ENCODE results near the gene SLC22A23. TPM values are rescaled to one million over a fixed set of nuclear protein-coding genes. Genes with fewer than 3 reads are reported as not detected.

The SLC22A23 gene
- total and polyA plus RNA-seq, 2 experiments from 2014 or later: 2.4 to 7.3 TPM

DNA sequence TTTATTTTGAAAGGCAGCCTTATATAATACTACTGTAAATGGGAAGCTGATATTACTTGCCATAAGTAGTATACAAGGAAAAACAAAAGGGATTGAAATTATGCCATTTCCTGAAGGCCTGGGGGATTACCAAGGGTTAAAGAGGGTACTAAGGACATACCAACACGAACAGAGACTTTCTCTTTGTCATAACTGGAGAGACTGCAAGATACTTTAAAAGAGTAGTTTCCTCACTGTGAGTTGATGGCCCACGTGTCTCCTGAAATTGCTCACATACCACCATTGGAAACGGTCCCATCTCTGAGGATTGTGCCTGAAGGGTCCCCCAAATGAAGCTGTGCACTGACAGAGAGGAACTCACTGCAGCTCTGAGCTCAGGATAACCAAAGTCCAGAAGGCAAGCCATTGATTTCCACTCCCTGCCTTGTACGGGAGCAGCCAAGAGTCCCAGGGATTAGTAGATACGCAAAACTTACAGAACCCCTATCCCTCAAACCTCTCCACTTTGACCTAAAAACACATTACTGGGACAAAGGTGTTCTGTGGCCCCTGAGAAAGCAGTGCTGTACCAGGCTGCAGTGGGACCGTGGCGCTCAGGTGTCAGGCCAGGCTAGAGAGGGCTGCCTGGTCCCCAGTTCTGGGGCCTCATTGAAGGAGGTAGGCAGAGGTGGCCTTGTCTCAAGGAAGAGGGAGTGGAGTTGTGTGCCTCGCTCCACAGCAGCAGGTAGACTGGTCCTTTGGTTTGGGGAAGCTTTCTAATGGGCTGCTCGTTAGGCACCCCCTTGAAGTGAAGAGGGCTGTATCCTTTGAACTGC lies 182.9 kb downstream of the SLC22A23 start:
- no peak overlapping the region for H3K9ac ChIP-seq
- no peaks in the 10 kb centered on the region for H3K9me2 ChIP-seq (ENCODE audit: insufficient read depth)
- no peaks in the 10 kb centered on the region for H3K27me3 ChIP-seq (replicated peaks; ENCODE audit: insufficient read depth)
- no peaks in the 10 kb centered on the region; the same call in 1 of the 2 replicates for H3F3A ChIP-seq (ENCODE audit: insufficient read depth)
- DNase-seq: no peak
- peaks cover 7% of the 10 kb centered on the region; the same call in 1 of the 2 replicates for H3K36me3 ChIP-seq (ENCODE audit: low read depth)
- H4K20me1 ChIP-seq (ENCODE audit: insufficient read depth): no peaks in the 10 kb centered on the region
- no peak overlapping the region for H2AFZ ChIP-seq
- no peaks in the 10 kb centered on the region for H3K4me1 ChIP-seq (ENCODE audit: insufficient read depth)
- TF ChIP-seq EZH2phosphoT487 (IDR thresholded peaks at IDR 0.05; ENCODE audit: insufficient read depth, low read depth): no peak
- no peak for TF ChIP-seq EZH2 (IDR thresholded peaks at IDR 0.05; ENCODE audit: insufficient read depth, poor library complexity, severe bottlenecking)
- no peaks in the 10 kb centered on the region for H3K9me3 ChIP-seq (ENCODE audit: low read depth)
- H3K27ac ChIP-seq: no peak overlapping the region
- in situ Hi-C loops (cut with MboI): loop anchor here (10.0 kb wide), 1 partner anchor 711 kb away; no protein-coding TSS in a partner anchor
- H3K79me2 ChIP-seq (ENCODE audit: insufficient read depth): peaks cover 5% of the 10 kb centered on the region; the same call in 1 of the 2 replicates
- H3K4me3 ChIP-seq: no peak overlapping the region
- H3K4me2 ChIP-seq (ENCODE audit: unreplicated experiment): no peak overlapping the region
- 79 to 83% methylated on average over 9 of the region's 9 CpGs for WGBS, 2 experiments (ENCODE audit: low coverage in 1 of 2, low lambda C conversion rate in 2 of 2, missing lambda C conversion rate in 2 of 2)

GRCh38 chr6:3272911-3273547 lies 183.8 kb downstream of the SLC22A23 start:
- H3F3A ChIP-seq (ENCODE audit: insufficient read depth): no peaks in the 10 kb centered on the region; the same call in 1 of the 2 replicates
- H3K4me2 ChIP-seq (ENCODE audit: unreplicated experiment): no peak overlapping the region
- no peak overlapping the region for H2AFZ ChIP-seq
- no peaks in the 10 kb centered on the region for H3K27me3 ChIP-seq (replicated peaks; ENCODE audit: insufficient read depth)
- no peaks in the 10 kb centered on the region for H3K4me1 ChIP-seq (ENCODE audit: insufficient read depth)
- H3K27ac ChIP-seq: no peak overlapping the region
- H3K36me3 ChIP-seq (ENCODE audit: low read depth): peaks cover 7% of the 10 kb centered on the region; the same call in 1 of the 2 replicates
- H3K9me2 ChIP-seq (ENCODE audit: insufficient read depth): no peaks in the 10 kb centered on the region
- peaks cover 5% of the 10 kb centered on the region; the same call in 1 of the 2 replicates for H3K79me2 ChIP-seq (ENCODE audit: insufficient read depth)
- no peak overlapping the region for H3K9ac ChIP-seq
- 93% methylated on average over 29 to 32 of the region's 32 CpGs for WGBS, 2 experiments (ENCODE audit: low coverage in 1 of 2, low lambda C conversion rate in 2 of 2, missing lambda C conversion rate in 2 of 2)
- no peaks in the 10 kb centered on the region for H4K20me1 ChIP-seq (ENCODE audit: insufficient read depth)
- no peak for DNase-seq
- no peak overlapping the region for H3K4me3 ChIP-seq
- H3K9me3 ChIP-seq (ENCODE audit: low read depth): no peaks in the 10 kb centered on the region
- no peak for TF ChIP-seq EZH2phosphoT487 (IDR thresholded peaks at IDR 0.05; ENCODE audit: insufficient read depth, low read depth)
- no peak for TF ChIP-seq EZH2 (IDR thresholded peaks at IDR 0.05; ENCODE audit: insufficient read depth, poor library complexity, severe bottlenecking)
- in situ Hi-C loops (cut with MboI): loop anchor here (10.0 kb wide), 1 partner anchor 712 kb away; no protein-coding TSS in a partner anchor

DNA sequence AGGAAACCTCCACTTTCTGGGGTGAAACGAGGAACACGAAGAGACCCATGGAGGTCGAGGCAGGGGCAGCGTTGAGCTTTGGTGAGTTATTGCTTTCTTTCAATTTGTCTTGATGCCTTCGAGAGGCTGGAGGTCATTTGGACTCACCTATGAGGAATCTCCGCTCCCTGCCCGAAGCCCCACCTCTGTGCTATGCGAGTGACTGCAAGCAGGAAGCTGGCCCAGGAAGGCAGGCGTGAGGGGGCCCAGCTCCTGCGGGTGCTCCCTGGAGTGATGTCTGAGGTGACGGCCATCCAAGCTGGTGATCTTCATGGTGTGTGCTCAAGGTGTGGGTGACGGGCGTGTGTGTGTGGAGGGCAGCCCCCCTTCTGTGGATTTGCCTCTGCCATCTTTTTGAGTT lies 185.1 kb downstream of the SLC22A23 start:
- Histone ChIP-seq H3K79me2 (ENCODE audit: insufficient read depth) (peaks cover 13% of the 10 kb centered on the region; the same call in 1 of the 2 replicates), H3K27me3 (replicated peaks; ENCODE audit: insufficient read depth) (no peaks in the 10 kb centered on the region), H3K4me2 (ENCODE audit: unreplicated experiment) (no peak overlapping the region), H2AFZ (no peak overlapping the region), H3K4me1 (ENCODE audit: insufficient read depth) (no peaks in the 10 kb centered on the region), H3F3A (ENCODE audit: insufficient read depth) (no peaks in the 10 kb centered on the region; the same call in 1 of the 2 replicates), H3K36me3 (ENCODE audit: low read depth) (peaks cover 7% of the 10 kb centered on the region; the same call in 1 of the 2 replicates), H3K9ac (no peak overlapping the region), H4K20me1 (ENCODE audit: insufficient read depth) (no peaks in the 10 kb centered on the region), H3K9me2 (ENCODE audit: insufficient read depth) (no peaks in the 10 kb centered on the region), H3K27ac (no peak overlapping the region), H3K9me3 (ENCODE audit: low read depth) (no peaks in the 10 kb centered on the region), H3K4me3 (no peak overlapping the region)
- no peak for TF ChIP-seq EZH2 (IDR thresholded peaks at IDR 0.05; ENCODE audit: insufficient read depth, poor library complexity, severe bottlenecking)
- no peak for TF ChIP-seq EZH2phosphoT487 (IDR thresholded peaks at IDR 0.05; ENCODE audit: insufficient read depth, low read depth)
- 92 to 95% methylated on average over 13 of the region's 13 CpGs for WGBS, 2 experiments (ENCODE audit: low coverage in 1 of 2, low lambda C conversion rate in 2 of 2, missing lambda C conversion rate in 2 of 2)
- DNase-seq: no peak
- in situ Hi-C loops (cut with MboI): loop anchor here (10.0 kb wide), 1 partner anchor 713 kb away; no protein-coding TSS in a partner anchor

GRCh38 chr6:3270258-3270657 lies 186.6 kb downstream of the SLC22A23 start:
- no peak overlapping the region for H3K27ac ChIP-seq
- 83 to 90% methylated on average over 14 to 15 of the region's 15 CpGs for WGBS, 2 experiments (ENCODE audit: low coverage in 1 of 2, low lambda C conversion rate in 2 of 2, missing lambda C conversion rate in 2 of 2)
- TF ChIP-seq EZH2 (IDR thresholded peaks at IDR 0.05; ENCODE audit: insufficient read depth, poor library complexity, severe bottlenecking) (no peak), EZH2phosphoT487 (IDR thresholded peaks at IDR 0.05; ENCODE audit: insufficient read depth, low read depth) (no peak)
- in situ Hi-C loops (cut with MboI): loop anchor here (10.0 kb wide), 1 partner anchor 715 kb away; no protein-coding TSS in a partner anchor
- H4K20me1 ChIP-seq (ENCODE audit: insufficient read depth): no peaks in the 10 kb centered on the region
- H3K36me3 ChIP-seq (ENCODE audit: low read depth): peaks cover 7% of the 10 kb centered on the region; the same call in 1 of the 2 replicates
- no peaks in the 10 kb centered on the region; the same call in 1 of the 2 replicates for H3F3A ChIP-seq (ENCODE audit: insufficient read depth)
- no peak overlapping the region for H3K4me2 ChIP-seq (ENCODE audit: unreplicated experiment)
- no peak overlapping the region for H3K9ac ChIP-seq
- H3K4me3 ChIP-seq: no peak overlapping the region
- no peaks in the 10 kb centered on the region for H3K9me2 ChIP-seq (ENCODE audit: insufficient read depth)
- H3K79me2 ChIP-seq (ENCODE audit: insufficient read depth): peaks cover 13% of the 10 kb centered on the region; the same call in 1 of the 2 replicates
- DNase-seq: no peak
- no peaks in the 10 kb centered on the region for H3K4me1 ChIP-seq (ENCODE audit: insufficient read depth)
- H3K27me3 ChIP-seq (replicated peaks; ENCODE audit: insufficient read depth): no peaks in the 10 kb centered on the region
- H3K9me3 ChIP-seq (ENCODE audit: low read depth): no peaks in the 10 kb centered on the region
- no peak overlapping the region for H2AFZ ChIP-seq
